GM12872 (cell line): Measurements from ENCODE around the gene TNFRSF19.

Experiments used
- TF ChIP-seq, protein P1 (sequence below): IDR thresholded peaks from 3 replicates; pipeline ENCODE4 v1.5.1; 2011; ENCODE audit warnings: low read depth, mild to moderate bottlenecking, low read length, moderate library complexity; ENCODE audit not compliant: insufficient read depth

TNFRSF19 gene

DNA sequence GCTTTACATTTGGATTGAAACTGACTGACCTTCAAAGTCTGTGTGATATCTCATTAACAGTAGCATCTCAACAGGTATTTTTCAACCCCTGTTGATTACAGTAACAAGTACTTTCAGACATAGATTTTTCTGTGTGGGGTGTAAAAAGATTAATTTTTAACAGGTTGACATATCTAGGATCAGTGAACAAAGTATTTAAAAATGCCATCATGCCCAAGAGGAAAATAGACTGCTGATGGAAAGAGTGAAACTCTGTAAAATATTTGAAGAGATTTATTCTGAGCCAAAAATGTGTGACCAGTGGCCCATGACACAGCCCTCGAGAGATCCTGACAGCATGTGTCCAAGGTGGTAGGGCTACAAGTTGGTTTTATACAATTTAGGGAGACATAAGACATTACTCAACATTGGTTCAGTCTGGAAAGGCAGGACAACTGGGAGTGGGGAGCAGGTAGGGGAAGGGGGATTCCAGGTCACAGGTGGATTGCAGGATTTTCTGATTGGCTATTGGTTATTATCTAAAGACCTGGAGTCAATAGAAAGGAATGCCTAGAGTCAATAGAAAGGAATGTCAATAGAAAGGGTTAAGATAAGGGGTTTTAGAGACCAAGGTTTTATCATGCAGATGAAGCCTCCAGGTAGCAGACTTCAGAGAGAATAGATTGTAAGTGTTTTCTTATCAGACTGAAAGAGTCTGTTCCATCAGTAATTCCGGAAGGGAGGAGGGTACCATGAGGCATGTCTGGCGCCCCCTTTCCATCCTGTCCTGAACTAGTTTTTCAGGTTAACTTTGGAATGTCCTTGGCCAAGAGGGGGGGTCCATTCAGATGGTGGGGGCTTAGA lies 29.1 kb downstream of the TNFRSF19 start:
- TF ChIP-seq, protein P1, sequence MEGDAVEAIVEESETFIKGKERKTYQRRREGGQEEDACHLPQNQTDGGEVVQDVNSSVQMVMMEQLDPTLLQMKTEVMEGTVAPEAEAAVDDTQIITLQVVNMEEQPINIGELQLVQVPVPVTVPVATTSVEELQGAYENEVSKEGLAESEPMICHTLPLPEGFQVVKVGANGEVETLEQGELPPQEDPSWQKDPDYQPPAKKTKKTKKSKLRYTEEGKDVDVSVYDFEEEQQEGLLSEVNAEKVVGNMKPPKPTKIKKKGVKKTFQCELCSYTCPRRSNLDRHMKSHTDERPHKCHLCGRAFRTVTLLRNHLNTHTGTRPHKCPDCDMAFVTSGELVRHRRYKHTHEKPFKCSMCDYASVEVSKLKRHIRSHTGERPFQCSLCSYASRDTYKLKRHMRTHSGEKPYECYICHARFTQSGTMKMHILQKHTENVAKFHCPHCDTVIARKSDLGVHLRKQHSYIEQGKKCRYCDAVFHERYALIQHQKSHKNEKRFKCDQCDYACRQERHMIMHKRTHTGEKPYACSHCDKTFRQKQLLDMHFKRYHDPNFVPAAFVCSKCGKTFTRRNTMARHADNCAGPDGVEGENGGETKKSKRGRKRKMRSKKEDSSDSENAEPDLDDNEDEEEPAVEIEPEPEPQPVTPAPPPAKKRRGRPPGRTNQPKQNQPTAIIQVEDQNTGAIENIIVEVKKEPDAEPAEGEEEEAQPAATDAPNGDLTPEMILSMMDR: no peak

DNA sequence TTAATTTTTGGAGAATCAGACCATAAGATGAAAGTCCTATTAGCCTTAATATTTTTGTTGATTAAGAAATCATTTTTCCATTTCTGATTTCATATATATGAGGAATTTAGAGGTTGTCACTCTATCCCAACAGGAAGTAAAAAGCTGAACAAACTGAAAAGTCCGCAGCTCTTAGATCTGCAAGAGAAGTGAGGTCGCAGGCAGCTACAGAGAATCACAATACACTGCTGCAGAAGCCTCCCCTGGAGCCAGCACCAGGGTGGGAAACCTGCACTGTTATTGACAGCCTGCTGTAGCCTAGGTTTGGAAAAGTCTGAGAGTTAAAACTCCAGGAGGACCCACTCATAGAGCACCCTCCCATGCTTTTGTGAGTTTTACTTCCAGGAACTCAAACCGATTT lies 29.9 kb downstream of the TNFRSF19 start:
- TF ChIP-seq, protein P1: no peak

DNA sequence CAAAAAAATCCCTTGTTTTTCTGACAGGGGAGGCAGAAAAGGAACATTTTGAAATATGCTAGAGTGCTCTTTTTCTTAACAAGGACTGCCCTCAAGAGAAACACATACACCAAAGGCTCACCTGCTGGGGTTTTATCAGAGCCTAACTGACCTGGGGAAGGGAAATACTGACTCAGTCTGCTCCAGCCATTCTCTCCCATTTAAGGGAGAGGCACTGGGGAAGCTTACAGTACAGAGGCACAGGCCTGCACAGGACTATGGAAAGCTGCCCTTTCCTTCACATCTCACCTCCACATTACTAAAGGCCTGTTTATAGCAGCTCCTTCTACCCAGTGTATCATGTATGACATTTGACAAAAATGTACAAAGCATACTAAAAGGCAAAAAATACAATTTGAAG lies 30.3 kb downstream of the TNFRSF19 start:
- TF ChIP-seq, protein P1: no peak

DNA sequence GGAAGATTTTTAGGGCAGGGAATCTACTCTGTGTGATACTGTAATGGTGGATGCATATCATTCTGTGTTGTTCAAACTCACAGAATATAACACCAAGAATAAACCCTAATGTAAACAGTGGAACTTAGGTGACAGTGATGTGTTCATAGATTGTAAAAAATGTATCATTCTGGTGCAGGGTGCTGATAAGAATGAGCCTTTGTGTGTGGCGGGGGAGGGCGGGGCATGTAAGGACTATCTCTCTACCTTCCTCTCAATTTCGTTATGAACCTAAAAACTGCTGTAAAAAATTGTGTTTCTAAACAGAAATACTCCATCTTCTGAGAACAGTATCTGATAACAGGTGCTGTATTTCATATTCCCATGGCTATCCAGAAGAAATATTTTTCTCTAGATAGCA lies 35.6 kb downstream of the TNFRSF19 start:
- TF ChIP-seq, protein P1: no peak

DNA sequence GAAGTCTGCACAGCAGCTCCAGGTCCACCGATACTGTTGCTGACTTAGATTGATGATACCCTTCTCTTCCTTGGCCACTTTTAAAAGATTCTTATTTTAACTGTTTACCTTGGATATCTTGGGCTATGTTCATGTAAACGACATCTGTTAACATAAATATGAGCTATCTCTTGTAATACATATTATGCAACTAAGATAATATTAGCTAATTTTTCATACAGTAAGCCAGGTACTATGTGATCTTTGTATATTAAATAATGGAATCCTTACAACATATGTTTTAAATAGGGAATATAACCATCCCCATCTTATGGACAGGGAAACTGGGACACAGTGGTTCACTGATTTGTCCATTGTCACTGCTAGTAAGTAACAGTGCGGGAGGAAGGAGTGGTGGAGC lies 37.9 kb downstream of the TNFRSF19 start:
- TF ChIP-seq, protein P1: no peak

DNA sequence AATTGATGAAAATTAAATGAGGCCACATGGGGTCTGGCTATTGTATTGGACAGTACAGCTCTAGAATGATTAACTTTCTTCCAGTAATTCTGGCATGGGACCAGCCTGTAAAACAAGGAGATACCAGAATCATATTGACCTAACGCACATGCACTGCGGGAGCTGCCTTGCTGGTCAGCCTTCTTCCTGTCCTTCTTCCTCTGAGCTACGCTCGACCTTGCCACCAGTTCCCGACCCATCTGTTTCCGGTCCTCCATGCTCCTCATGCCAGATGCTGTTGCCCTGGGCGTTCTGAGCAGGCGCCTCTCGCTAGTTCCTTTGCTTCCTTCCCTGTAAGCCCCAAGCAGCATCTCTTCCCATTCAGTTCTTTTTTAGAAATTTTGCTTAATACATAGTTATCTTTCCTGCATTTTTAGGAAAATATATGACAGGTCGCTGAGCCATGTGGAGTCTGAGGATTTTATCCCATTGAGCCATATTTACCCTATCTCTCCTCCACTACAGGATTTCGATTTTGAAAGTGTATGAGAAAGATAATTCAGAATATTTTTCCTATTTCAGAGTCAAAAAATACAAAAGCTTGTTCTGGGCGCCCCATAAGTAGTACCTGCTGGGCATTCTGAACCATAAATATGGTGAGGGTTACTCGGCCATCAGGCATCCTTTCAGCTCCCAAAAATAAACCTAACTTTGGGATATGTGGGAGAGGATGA lies 38.6 kb downstream of the TNFRSF19 start:
- TF ChIP-seq, protein P1: no peak

DNA sequence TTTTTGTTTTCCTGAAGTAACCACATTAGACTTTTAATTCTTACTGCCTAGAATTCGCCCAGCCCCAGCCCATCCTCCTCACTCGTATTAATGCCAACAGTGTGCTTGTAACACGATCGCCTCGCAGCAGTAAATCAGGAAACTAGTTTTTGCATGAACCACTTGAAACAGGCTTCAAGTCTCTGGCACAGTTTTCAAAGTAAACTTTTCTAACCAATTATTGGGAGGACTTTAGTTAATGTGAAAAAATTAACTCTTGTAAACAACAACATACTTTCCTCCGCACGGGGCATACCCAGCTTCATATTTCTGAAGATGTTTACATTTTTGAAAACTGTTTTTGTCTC lies 39.2 kb downstream of the TNFRSF19 start:
- TF ChIP-seq, protein P1: no peak
